Neural cell (in vitro differentiated cells): ENCODE measurements around the gene PPP2R1A. TPM values are rescaled to one million over a fixed set of nuclear protein-coding genes. Genes with fewer than 3 reads are reported as not detected.

Experiments
- H2AFZ ChIP-seq: fragments of 200-600, 300-800 bp; sonication (generic), shearing (Covaris generic); 2 replicates; pipeline ENCODE4 v1.6.0; 2014; ENCODE audit warnings: low read depth, mild to moderate bottlenecking, antibody characterized with exemption, low read length, moderate library complexity
- H3F3A ChIP-seq: fragments of 200-600 bp; shearing (Covaris generic); 2 replicates; pipeline ENCODE4 v1.6.1; 2016; ENCODE audit warnings: mild to moderate bottlenecking, moderate library complexity, mixed read lengths, antibody characterized with exemption, low read length; ENCODE audit not compliant: insufficient read depth, poor library complexity, severe bottlenecking
- H3K27ac ChIP-seq: fragments of 200-600, 300-800 bp; sonication (generic), shearing (Covaris generic); 2 replicates; pipeline ENCODE4 v1.5.1; 2014; ENCODE audit warnings: mild to moderate bottlenecking, low read length, moderate library complexity
- H3K27me3 ChIP-seq: fragments of 300-800, 200-600 bp; sonication (generic), shearing (Covaris generic); 2 replicates; pipeline ENCODE4 v1.6.0; 2014; ENCODE audit warnings: mild to moderate bottlenecking, low read depth, low read length, moderate library complexity; ENCODE audit not compliant: insufficient read depth
- H3K36me3 ChIP-seq: fragments of 300-800, 200-600 bp; sonication (generic), shearing (Covaris generic); 2 replicates; pipeline ENCODE4 v1.5.1; 2014; ENCODE audit warnings: mild to moderate bottlenecking, antibody characterized with exemption, low read length, moderate library complexity; ENCODE audit not compliant: insufficient read depth
- H3K4me2 ChIP-seq: fragments of 300-800, 200-600 bp; sonication (generic), shearing (Covaris generic); 2 replicates; pipeline ENCODE4 v1.6.0; 2014; ENCODE audit warnings: mild to moderate bottlenecking, low read length
- H3K4me3 ChIP-seq: fragments of 300-800, 200-600 bp; sonication (generic), shearing (Covaris generic); 2 replicates; pipeline ENCODE4 v1.5.1; 2014; ENCODE audit warnings: mild to moderate bottlenecking, low read length, moderate library complexity
- H3K79me2 ChIP-seq: fragments of 200-600 bp; shearing (Covaris generic); replicated peaks from 2 replicates; pipeline ENCODE4 v1.6.0; 2014; ENCODE audit warnings: mild to moderate bottlenecking, low read length, moderate library complexity; ENCODE audit not compliant: insufficient read depth
- H3K9ac ChIP-seq: fragments of 300-800, 200-600 bp; sonication (generic), shearing (Covaris generic); 2 replicates; pipeline ENCODE4 v1.6.1; 2016; ENCODE audit warnings: mild to moderate bottlenecking, low read length, mixed read lengths
- H3K9me2 ChIP-seq: fragments of 200-600 bp; shearing (Covaris generic); 2 replicates; pipeline ENCODE4 v1.6.1; 2016; ENCODE audit warnings: mild to moderate bottlenecking, low read length, mixed read lengths; ENCODE audit not compliant: insufficient read depth
- H3K9me3 ChIP-seq: fragments of 200-600, 300-800 bp; sonication (generic), shearing (Covaris generic); 2 replicates; pipeline ENCODE4 v1.6.1; 2016; ENCODE audit warnings: mild to moderate bottlenecking, mixed run types, low read length, moderate library complexity, mixed read lengths
- H4K20me1 ChIP-seq: fragments of 200-600 bp; shearing (Covaris generic); 2 replicates; pipeline ENCODE4 v1.6.1; 2016; ENCODE audit warnings: mild to moderate bottlenecking, mixed run types; ENCODE audit not compliant: insufficient read depth
- CTCF ChIP-seq: fragments of 450-650 bp; IDR thresholded peaks from 2 replicates; pipeline ENCODE4 v1.5.1; 2014; ENCODE audit warnings: antibody characterized with exemption, mild to moderate bottlenecking, moderate library complexity; ENCODE audit not compliant: poor library complexity, severe bottlenecking
- EP300 ChIP-seq: fragments of 450-650 bp; conservative IDR thresholded peaks from 2 replicates; pipeline ENCODE4 v1.6.1; 2014; ENCODE audit warnings: antibody characterized with exemption, mild to moderate bottlenecking, moderate library complexity; ENCODE audit not compliant: poor library complexity, severe bottlenecking
- MXI1 ChIP-seq: fragments of 450-650 bp; conservative IDR thresholded peaks from 2 replicates; pipeline ENCODE4 v1.6.1; 2014; ENCODE audit warnings: antibody characterized with exemption, mild to moderate bottlenecking; ENCODE audit not compliant: poor library complexity, severe bottlenecking
- POLR2AphosphoS5 ChIP-seq: IDR thresholded peaks from 2 replicates; pipeline ENCODE4 v1.6.1; 2012
- RAD21 ChIP-seq: fragments of 450-650 bp; conservative IDR thresholded peaks from 2 replicates; pipeline ENCODE4 v1.6.1; 2014; ENCODE audit warnings: antibody characterized with exemption, mild to moderate bottlenecking, moderate library complexity
- REST ChIP-seq: IDR thresholded peaks from 2 replicates; pipeline ENCODE4 v1.6.1; 2012; ENCODE audit warnings: borderline replicate concordance
- TAF1 ChIP-seq: IDR thresholded peaks from 2 replicates; pipeline ENCODE4 v1.6.1; 2012; ENCODE audit warnings: low read depth
- polyA minus RNA-seq: library from RNA; depleted of rRNA, polyadenylated mRNA; stranded (reverse); fragments of >200 nt; gene quantifications from 2 replicates; pipeline ENCODE4 v1.2.3, GENCODE V29; 2014
- polyA plus RNA-seq: library from polyadenylated mRNA; depleted of rRNA; stranded (reverse); fragments of >200 nt; gene quantifications from 2 replicates; pipeline ENCODE4 v1.2.3, GENCODE V29; 2014

The PPP2R1A gene
- polyA plus RNA-seq: 394 and 458 TPM in 2 replicates
- polyA minus RNA-seq: 386 and 406 TPM in 2 replicates

GRCh38 chr19:52189735-52190486 is at the start of gene PPP2R1A:
TSS of gene PPP2R1A (plus strand) at chr19:52190052. CDS start at chr19:52190097, 45 bp downstream.
- Histone ChIP-seq H3K4me3 (peak within 1 kb of the TSS; percentile 88), H3K27me3 (no peaks in the 10 kb centered on the region), H3K36me3 (peaks cover 6% of the 10 kb centered on the region), H3K9me2 (no peaks in the 10 kb centered on the region), H3K4me2 (peak within 1 kb of the TSS; percentile 68), H3K27ac (peak within 1 kb of the TSS; percentile 98), H3K9ac (peak within 1 kb of the TSS; percentile 97), H3K79me2 (peaks cover 50% of the 10 kb centered on the region), H4K20me1 (no peaks in the 10 kb centered on the region), H3F3A (no peaks in the 10 kb centered on the region), H2AFZ (peak within 1 kb of the TSS; percentile 83), H3K9me3 (no peaks in the 10 kb centered on the region)
- TF ChIP-seq POLR2AphosphoS5 (peak; percentile 96), TAF1 (peak; percentile 99), CTCF (no peak), REST (peak; percentile 97), RAD21 (no peak), EP300 (peak; percentile 77), MXI1 (peak; percentile 92)

- Histone ChIP-seq H3K9me2 (no peaks in the 10 kb centered on the region), H2AFZ (no peak overlapping the region), H3K27ac (no peak overlapping the region), H3K36me3 (no peaks in the 10 kb centered on the region), H3K4me3 (no peak overlapping the region), H3K79me2 (peaks cover 14% of the 10 kb centered on the region), H4K20me1 (no peaks in the 10 kb centered on the region), H3K9me3 (no peaks in the 10 kb centered on the region), H3K4me2 (no peak overlapping the region), H3K27me3 (no peaks in the 10 kb centered on the region), H3K9ac (no peak overlapping the region), H3F3A (no peaks in the 10 kb centered on the region)
- TF ChIP-seq MXI1 (no peak), CTCF (no peak)
Observed at GRCh38 chr19:52141203-52141602, 48.6 kb upstream of the PPP2R1A start.
